Spinal cord (tissue), 10 donors: ENCODE results near the gene COX6A2. TPM values are rescaled to one million over a fixed set of nuclear protein-coding genes. Genes with fewer than 3 reads are reported as not detected.

Source experiments
- DNase-seq, 6 donors: peaks; one replicate each; pipeline versions ENCODE4 v3.0.0 to v3.0.0-alpha.2; 2013 to 2015; ENCODE audit warnings: low spot score in 6 of 6, low read depth in 4 of 6
- H3K27ac ChIP-seq: one replicate; pipeline ENCODE4 v1.5.1; 2013; ENCODE audit warnings: low read depth, low read length, control low read depth
- H3K27me3 ChIP-seq: one replicate; pipeline ENCODE4 v1.6.1; 2013; ENCODE audit warnings: low read length; ENCODE audit not compliant: control insufficient read depth, insufficient read depth
- H3K36me3 ChIP-seq: one replicate; pipeline ENCODE4 v1.6.1; 2013; ENCODE audit warnings: low read length; ENCODE audit not compliant: control insufficient read depth, insufficient read depth
- H3K4me1 ChIP-seq: one replicate; pipeline ENCODE4 v1.6.1; 2013; ENCODE audit warnings: low read length; ENCODE audit not compliant: control insufficient read depth, insufficient read depth
- H3K4me3 ChIP-seq: one replicate; pipeline ENCODE4 v1.5.1; 2013; ENCODE audit warnings: low read depth, low read length, control low read depth
- H3K9me3 ChIP-seq: one replicate; pipeline ENCODE4 v1.6.1; 2013; ENCODE audit warnings: low read length; ENCODE audit not compliant: control insufficient read depth, insufficient read depth
- WGBS: methylation state at CpG from one replicate; pipeline ENCODE4 v1.1.5; 2013; ENCODE audit warnings: missing lambda C conversion rate; ENCODE audit not compliant: insufficient coverage; 5-methylcytosine and 5-hydroxymethylcytosine counted together
- polyA plus RNA-seq, 2 donors: library from polyadenylated mRNA; unstranded; fragments of 120-200 nt; gene quantifications; one replicate each; pipeline ENCODE4 v1.2.1, GENCODE V29; 2013; ENCODE audit not compliant: insufficient read length in 2 of 2
- total RNA-seq, 2 donors: library from RNA; depleted of rRNA in 1 of 2; stranded (reverse); fragments of 120-200 nt in 1 of 2; fragments of >200 nt in 1 of 2; gene quantifications; one replicate each; pipeline versions ENCODE4 v1.2.3 to v1.2.4, GENCODE V29; 2013 to 2014
- donor health status: healthy.

The COX6A2 gene
- total and polyA plus RNA-seq, 4 donors: 1.0 to 3.2 TPM; not detected in 2

DNA sequence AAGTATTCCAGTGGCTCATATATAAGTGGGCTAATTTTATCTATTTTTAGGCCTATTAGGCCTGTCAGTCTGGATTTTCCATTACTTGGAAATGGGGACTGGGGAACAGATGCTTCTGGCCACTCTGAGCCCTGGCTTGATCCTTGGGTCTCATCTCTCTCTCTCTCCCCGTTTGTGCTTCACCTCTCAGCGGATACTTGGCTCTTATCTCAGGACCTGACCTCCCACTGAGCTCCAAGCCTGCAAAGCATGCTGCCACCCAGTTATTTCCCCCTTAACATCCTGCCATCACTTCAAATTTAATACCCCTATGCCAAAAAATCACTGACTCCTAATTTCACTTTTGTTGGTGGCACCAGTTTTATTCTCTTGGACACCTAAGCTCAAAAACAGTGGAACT, 10.3 kb upstream of the COX6A2 start:
- DNase-seq: no peak
- Histone ChIP-seq H3K4me1 (peaks cover 19% of the 10 kb centered on the region), H3K36me3 (peaks cover 15% of the 10 kb centered on the region), H3K27me3 (no peaks in the 10 kb centered on the region), H3K27ac (no peak overlapping the region), H3K4me3 (no peak overlapping the region), H3K9me3 (no peaks in the 10 kb centered on the region)
- WGBS: 38% methylated on average over 2 of the region's 2 CpGs

DNA sequence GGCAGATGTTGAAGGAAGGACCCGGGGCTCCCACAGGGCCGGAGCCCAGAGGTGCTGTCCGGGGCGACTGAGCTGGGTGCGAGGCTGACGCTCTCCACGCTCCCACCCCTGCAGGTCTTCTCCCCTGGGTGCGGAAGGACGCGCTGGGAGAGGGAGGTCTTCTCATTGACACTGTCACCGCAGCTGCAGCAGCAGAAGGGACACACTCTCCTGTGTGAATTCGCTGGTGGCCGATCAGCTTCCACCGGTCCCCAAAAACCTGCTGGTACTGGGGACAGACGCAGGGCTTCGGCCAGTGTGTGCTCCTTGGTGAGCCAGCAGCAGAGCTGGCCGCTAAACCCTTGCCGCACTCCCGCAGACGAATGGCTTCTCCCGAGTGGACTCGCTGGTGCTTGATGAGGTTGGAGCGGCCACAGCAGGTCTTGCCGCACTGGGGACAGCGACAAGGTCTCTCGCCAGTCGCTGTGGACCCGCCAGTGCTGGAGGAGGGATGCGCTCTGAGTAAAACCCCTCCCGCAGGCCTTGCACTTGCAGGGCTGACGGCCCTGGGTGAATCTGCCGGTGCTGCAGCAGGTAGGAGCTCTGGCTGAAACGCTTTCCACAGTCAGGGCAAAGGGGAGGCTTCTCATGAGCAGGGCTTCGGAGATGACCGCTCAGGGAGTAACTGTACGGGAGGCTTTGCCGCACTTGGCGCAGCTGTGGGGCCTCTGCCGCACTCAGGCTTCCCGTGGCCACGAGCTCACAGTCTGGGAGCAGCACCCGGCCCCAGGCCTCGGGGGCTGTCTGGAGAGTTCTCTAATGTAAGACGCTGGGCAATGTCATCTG, 8.3 kb upstream of the COX6A2 start:
- 90% methylated on average over 42 of the region's 44 CpGs for WGBS
- H3K4me1 ChIP-seq: peaks cover 6% of the 10 kb centered on the region

DNA sequence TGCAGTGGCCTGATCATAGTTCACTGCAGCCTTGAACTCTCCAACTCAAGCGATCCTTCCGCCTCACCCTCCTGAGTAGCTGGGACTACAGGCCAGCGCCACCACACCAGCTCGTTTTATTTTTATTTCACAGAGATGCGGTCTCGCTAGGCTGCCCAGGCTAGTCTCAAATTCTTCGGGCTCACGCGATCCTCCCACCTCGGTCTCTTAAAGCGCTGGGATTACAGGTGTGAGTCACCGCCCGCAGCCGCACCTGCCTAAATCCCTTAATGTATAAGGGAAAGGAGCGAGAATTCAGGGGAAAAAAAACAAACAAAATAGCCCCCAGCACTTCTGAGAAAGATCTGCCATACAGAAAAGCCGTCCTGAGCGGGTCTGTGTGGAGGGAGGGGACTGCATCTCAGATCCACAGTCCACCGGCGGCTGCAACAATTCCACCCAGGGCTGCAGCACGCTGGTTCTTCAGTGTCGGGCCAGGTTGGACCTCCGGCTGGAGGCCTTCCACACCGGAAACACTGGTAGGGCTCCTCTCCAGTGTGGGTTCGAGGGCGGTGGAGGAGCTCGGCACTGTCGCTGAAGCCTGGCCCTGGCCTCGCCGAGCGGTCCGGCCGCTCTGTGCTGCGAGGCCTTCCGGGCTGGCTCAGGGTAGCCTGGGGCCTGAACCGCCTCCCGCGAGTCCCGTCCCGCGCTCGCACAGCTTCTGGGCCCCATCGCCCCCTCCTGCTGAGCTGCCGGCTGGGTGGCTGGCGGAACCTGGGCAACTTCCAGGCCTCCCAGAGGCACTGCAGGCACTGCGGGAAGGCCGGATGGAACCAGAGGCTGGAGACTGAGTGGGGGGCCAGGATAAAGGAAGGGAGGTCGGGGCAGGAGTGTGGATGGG, 7.4 kb upstream of the COX6A2 start:
- Histone ChIP-seq H3K4me3 (no peak overlapping the region), H3K27ac (no peak overlapping the region), H3K36me3 (peaks cover 15% of the 10 kb centered on the region), H3K9me3 (no peaks in the 10 kb centered on the region), H3K4me1 (no peaks in the 10 kb centered on the region), H3K27me3 (no peaks in the 10 kb centered on the region)
- 92% methylated on average over 39 of the region's 47 CpGs for WGBS
- no peak for DNase-seq

More for the DNA sequence above, 8.3 kb upstream of the COX6A2 start:
- H3K36me3 ChIP-seq: peaks cover 15% of the 10 kb centered on the region
- H3K9me3 ChIP-seq: no peaks in the 10 kb centered on the region
- DNase-seq: no peak
- H3K27me3 ChIP-seq: no peaks in the 10 kb centered on the region
- no peak overlapping the region for H3K4me3 ChIP-seq
- no peak overlapping the region for H3K27ac ChIP-seq

DNA sequence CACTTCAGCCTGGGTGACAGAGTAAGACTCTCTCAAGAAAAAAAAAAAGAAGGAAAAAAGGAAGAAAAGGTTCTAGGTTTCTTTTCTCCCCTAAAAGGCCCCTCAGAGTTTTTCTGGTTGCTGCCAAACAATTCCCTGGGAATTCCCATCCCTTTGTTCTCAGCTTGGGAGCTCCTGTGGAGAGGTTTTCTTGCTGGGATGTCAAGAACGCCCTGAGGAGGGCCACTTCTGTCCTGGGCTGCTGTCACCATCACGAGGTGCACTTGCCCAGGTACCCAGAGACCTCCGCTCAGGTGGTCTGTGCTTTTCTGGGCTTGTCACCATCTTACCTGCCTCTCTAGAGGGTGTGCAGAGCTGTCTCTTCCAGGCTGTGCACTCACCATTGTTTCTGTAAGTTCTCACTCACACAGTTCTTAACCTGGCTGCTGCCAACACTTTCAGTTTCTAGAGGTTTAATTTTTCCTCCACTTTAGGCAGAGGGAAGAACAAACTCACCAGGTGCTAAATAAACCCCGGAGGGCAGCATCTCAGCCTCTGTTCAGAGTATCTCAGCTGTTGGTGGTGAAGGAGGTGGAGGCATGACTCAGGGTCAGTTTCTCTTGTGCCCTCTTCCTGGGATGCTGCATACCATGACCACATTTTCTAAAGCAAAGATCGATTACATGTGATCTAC, 2.4 kb upstream of the COX6A2 start:
- no peak overlapping the region for H3K4me3 ChIP-seq
- peaks cover 10% of the 10 kb centered on the region for H3K4me1 ChIP-seq
- no peak overlapping the region for H3K27ac ChIP-seq
- no peak for DNase-seq
- 41% methylated on average over 3 of the region's 5 CpGs for WGBS
- peaks cover 1% of the 10 kb centered on the region for H3K36me3 ChIP-seq
- no peaks in the 10 kb centered on the region for H3K27me3 ChIP-seq
- H3K9me3 ChIP-seq: no peaks in the 10 kb centered on the region

DNA sequence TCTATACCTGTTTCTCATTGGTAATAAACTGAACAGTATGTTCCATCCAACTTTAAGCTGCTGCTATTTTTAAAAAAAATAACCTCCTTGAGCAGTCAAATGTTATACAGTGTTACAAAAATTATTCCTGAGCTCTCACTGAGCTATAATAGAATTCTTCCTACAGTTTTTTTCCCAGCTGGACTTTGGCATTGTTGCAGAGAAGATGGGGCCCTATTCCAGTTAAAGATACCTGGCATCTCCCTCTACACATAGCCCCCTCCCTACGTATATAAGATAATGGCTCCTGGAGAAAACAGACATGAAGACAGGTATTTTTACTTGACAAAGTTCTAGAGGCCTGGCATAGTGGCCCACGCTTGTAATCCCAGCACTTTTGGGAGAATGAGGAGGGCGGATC, 1.6 kb upstream of the COX6A2 start:
- no peaks in the 10 kb centered on the region for H3K9me3 ChIP-seq
- DNase-seq: no peak
- no peak overlapping the region for H3K4me3 ChIP-seq
- H3K27ac ChIP-seq: no peak overlapping the region
- WGBS: no CpG with 5 or more reads among the region's 3 CpGs
- no peaks in the 10 kb centered on the region for H3K36me3 ChIP-seq
- peaks cover 10% of the 10 kb centered on the region for H3K4me1 ChIP-seq
- H3K27me3 ChIP-seq: no peaks in the 10 kb centered on the region

DNA sequence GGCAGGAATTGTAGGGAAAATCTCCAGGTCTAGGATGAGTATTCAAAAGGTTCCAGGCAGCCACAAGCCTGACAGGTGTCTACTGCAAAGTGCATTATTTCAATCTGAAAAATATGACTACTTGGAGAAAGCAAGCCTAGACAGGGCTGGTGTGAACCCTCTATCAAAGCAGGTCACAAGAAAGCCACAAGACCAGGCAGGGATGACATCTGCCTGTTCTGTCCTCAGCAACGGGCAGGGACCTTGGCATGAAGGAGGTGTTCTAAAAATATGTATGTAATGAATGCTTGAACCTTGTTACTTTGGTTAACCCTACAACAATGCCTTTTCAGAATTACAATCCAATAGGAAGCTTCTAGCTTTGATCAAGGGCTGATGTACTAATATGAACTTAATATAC, 1.2 kb upstream of the COX6A2 start:
- Histone ChIP-seq H3K36me3 (no peaks in the 10 kb centered on the region), H3K9me3 (no peaks in the 10 kb centered on the region), H3K27ac (no peak overlapping the region), H3K27me3 (no peaks in the 10 kb centered on the region), H3K4me1 (peaks cover 10% of the 10 kb centered on the region), H3K4me3 (no peak overlapping the region)
- WGBS: no CpG with 5 or more reads among the region's 1 CpG
- DNase-seq: no peak

DNA sequence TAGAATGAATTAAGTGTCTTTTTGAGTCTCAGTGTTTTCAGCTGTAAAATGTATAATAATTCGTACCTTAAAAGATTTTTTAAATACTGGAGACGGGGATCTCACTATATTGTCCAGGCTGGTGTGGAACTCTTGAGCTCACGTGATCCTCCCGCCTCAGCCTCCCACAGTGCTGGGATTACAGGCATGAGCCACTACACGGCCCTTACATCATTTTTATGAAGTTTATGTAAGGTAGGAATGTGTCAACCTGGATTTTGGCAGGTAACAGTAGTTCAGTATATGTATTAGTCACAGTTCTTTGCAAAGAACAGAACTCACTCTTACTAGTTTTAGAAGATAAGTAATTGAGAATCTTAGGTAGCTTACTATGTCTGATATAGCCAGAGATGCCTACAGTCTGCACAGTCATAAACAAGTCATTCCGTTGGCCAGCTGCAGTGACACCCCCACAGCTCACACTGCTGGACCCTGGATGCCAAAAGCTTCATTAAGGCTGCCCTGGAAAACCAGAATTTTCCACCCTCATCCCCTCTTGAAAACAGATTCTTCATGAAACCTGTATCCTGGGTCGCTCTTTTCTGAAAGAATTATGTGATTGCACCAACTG, 583 bp upstream of the COX6A2 start:
- Histone ChIP-seq H3K27ac (no peak overlapping the region), H3K4me3 (no peak overlapping the region), H3K36me3 (no peaks in the 10 kb centered on the region), H3K4me1 (peaks cover 10% of the 10 kb centered on the region), H3K9me3 (no peaks in the 10 kb centered on the region), H3K27me3 (no peaks in the 10 kb centered on the region)
- no peak for DNase-seq
- 80% methylated on average over 2 of the region's 7 CpGs for WGBS

DNA sequence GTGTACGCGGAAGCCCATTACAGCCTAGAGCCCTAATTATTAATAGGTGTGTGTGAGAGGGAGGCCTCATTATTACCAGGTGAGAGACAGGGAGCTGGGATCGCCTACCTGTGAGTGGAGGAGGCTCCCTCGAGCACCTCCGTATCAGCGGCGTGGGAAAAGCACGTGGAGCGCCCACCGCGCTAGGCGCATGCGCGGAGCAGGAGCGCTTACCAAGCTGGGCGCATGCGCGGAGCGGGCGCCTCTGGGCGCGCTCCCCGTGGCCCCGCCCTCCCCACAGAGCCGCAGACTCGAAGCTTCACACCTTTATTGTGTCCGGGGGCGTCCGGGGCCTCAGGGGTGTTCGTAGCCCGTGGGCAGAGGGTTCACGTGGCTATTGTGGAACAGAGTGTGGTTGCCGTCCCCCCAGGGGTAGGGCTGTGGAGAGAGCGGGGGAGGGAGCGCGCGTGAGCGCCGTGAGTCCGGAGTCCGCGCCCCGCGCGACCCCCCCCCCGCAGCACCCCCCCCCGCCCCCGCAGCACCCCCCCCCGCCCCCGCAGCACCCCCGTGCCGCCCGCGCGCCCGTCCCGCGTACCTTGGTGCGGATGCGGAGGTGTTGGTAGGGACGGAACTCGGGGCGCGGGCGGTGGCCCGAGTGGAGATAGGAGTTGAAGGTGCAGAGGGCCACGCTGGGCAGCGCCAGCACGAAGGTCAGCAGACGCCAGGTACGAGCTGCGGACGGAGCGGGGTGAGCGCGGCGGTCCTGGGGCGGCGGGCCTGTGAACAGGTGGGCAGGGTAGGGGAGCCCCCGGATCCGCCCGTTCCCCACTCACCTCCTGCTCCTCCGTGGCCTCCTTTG, 500 bp downstream of the COX6A2 start:
- Histone ChIP-seq H3K4me1 (peaks cover 10% of the 10 kb centered on the region), H3K36me3 (no peaks in the 10 kb centered on the region), H3K27ac (no peak overlapping the region), H3K4me3 (peak overlapping the region; percentile 27), H3K9me3 (no peaks in the 10 kb centered on the region), H3K27me3 (no peaks in the 10 kb centered on the region)
- DNase-seq: peak; percentile 48 to 95 (median 62)
- WGBS: 16% methylated on average over 47 of the region's 83 CpGs
